Neural progenitor cell (in vitro differentiated cells): Measurements from ENCODE around the gene SPSB3. TPM values are rescaled to one million over a fixed set of nuclear protein-coding genes. Genes with fewer than 3 reads are reported as not detected.

Source experiments
- DNase-seq: peaks from one replicate; pipeline ENCODE4 v3.0.0-alpha.2; 2016; ENCODE audit warnings: low spot score
- H2AFZ ChIP-seq: fragments of 200-600 bp; sonication (generic); replicated peaks from 2 replicates; pipeline ENCODE4 v1.6.1; 2016; ENCODE audit warnings: antibody characterized with exemption
- H3F3A ChIP-seq: fragments of 200-600 bp; sonication (generic); 2 replicates; pipeline ENCODE4 v1.6.1; 2016; ENCODE audit warnings: antibody characterized with exemption, low read depth
- H3K27ac ChIP-seq: fragments of 200-600 bp; sonication (generic); 2 replicates; pipeline ENCODE4 v1.5.1; 2016; ENCODE audit warnings: mild to moderate bottlenecking
- H3K27me3 ChIP-seq: fragments of 200-600 bp; sonication (generic); 2 replicates; pipeline ENCODE4 v1.6.1; 2016; ENCODE audit warnings: mild to moderate bottlenecking, moderate library complexity
- H3K36me3 ChIP-seq: fragments of 200-600 bp; sonication (generic); 2 replicates; pipeline ENCODE4 v1.5.1; 2016
- H3K4me1 ChIP-seq: fragments of 200-600 bp; sonication (generic); 2 replicates; pipeline ENCODE4 v1.6.1; 2016; ENCODE audit warnings: mixed run types
- H3K4me2 ChIP-seq: fragments of 200-600 bp; sonication (generic); 2 replicates; pipeline ENCODE4 v1.6.1; 2016
- H3K4me3 ChIP-seq: fragments of 200-600 bp; sonication (generic); 2 replicates; pipeline ENCODE4 v1.5.1; 2016
- H3K79me2 ChIP-seq: fragments of 200-600 bp; sonication (generic); 2 replicates; pipeline ENCODE4 v1.6.1; 2016; ENCODE audit warnings: low read depth
- H3K9ac ChIP-seq: fragments of 200-600 bp; sonication (generic); 2 replicates; pipeline ENCODE4 v1.6.1; 2016
- H3K9me3 ChIP-seq: fragments of 200-600 bp; sonication (generic); 2 replicates; pipeline ENCODE4 v1.5.1; 2016; ENCODE audit warnings: low read depth
- H4K20me1 ChIP-seq: fragments of 200-600 bp; sonication (generic); 2 replicates; pipeline ENCODE4 v1.6.1; 2016; ENCODE audit warnings: low read depth
- H3K27ac Mint-ChIP-seq: 3 replicates; pipeline ENCODE4 v1.8.0; 2021; ENCODE audit warnings: mixed read lengths
- H3K27me3 Mint-ChIP-seq: 2 replicates; pipeline ENCODE4 v1.8.0; 2022; ENCODE audit warnings: low read depth, mild to moderate bottlenecking, inconsistent platforms, moderate library complexity, mixed read lengths; ENCODE audit not compliant: insufficient read depth
- H3K36me3 Mint-ChIP-seq: 3 replicates; pipeline ENCODE4 v1.8.0; 2021; ENCODE audit warnings: mixed read lengths
- H3K4me1 Mint-ChIP-seq: 3 replicates; pipeline ENCODE4 v1.8.0; 2021; ENCODE audit warnings: mixed read lengths
- H3K4me3 Mint-ChIP-seq: 3 replicates; pipeline ENCODE4 v1.8.0; 2021; ENCODE audit warnings: mild to moderate bottlenecking, moderate library complexity, mixed read lengths
- H3K9me3 Mint-ChIP-seq: 3 replicates; pipeline ENCODE4 v1.8.0; 2020; ENCODE audit warnings: mixed read lengths
- CTCF ChIP-seq: fragments of 200-600 bp; sonication (generic); IDR thresholded peaks from 2 replicates; pipeline ENCODE4 v1.5.1; 2017; ENCODE audit warnings: antibody characterized with exemption, mild to moderate bottlenecking
- EZH2 ChIP-seq: fragments of 200-600 bp; sonication (generic); IDR thresholded peaks from 2 replicates; pipeline ENCODE4 v1.6.1; 2017; ENCODE audit warnings: antibody characterized with exemption, mild to moderate bottlenecking, moderate library complexity
- EZH2phosphoT487 ChIP-seq: fragments of 200-600 bp; sonication (generic); IDR thresholded peaks from 2 replicates; pipeline ENCODE4 v1.6.1; 2017; ENCODE audit warnings: antibody characterized with exemption
- total RNA-seq: library from RNA; depleted of rRNA; stranded (reverse); fragments of >200 nt; gene quantifications from 2 replicates; pipeline ENCODE4 v1.2.3, GENCODE V29; 2015; ENCODE audit warnings: low replicate concordance

The SPSB3 gene
- total RNA-seq, 1 donor from 2014 or later: 18.7 TPM

GRCh38 chr16:1786242-1787055, 4.1 kb upstream of the SPSB3 start:
- Histone ChIP-seq H3K27ac (no peak overlapping the region), H4K20me1 (peaks cover 31% of the 10 kb centered on the region), H3F3A (peaks cover 6% of the 10 kb centered on the region), H3K9ac (no peak overlapping the region), H2AFZ (no peak overlapping the region), H3K4me1 (peaks cover 1% of the 10 kb centered on the region), H3K4me2 (no peak overlapping the region), H3K9me3 (no peaks in the 10 kb centered on the region), H3K79me2 (peaks cover 34% of the 10 kb centered on the region), H3K4me3 (no peak overlapping the region), H3K27me3 (no peaks in the 10 kb centered on the region), H3K36me3 (no peaks in the 10 kb centered on the region)
- Mint-ChIP-seq H3K9me3 (no peaks in the 10 kb centered on the region), H3K36me3 (peaks cover 4% of the 10 kb centered on the region), H3K27me3 (peaks cover 7% of the 10 kb centered on the region), H3K4me1 (peaks cover 11% of the 10 kb centered on the region), H3K27ac (no peak overlapping the region), H3K4me3 (no peak overlapping the region)
- DNase-seq: no peak
- TF ChIP-seq CTCF (no peak), EZH2phosphoT487 (no peak), EZH2 (no peak)

- DNase-seq: no peak
- H3K4me1 ChIP-seq: peaks cover 6% of the 10 kb centered on the region
- peaks cover 41% of the 10 kb centered on the region for H3K79me2 ChIP-seq
- no peaks in the 10 kb centered on the region for H3K27me3 ChIP-seq
- TF ChIP-seq EZH2phosphoT487: no peak
- TF ChIP-seq CTCF: no peak
- H3K4me3 Mint-ChIP-seq: peak overlapping the region; percentile 46
- H3K36me3 ChIP-seq: no peaks in the 10 kb centered on the region
- H3K9me3 ChIP-seq: no peaks in the 10 kb centered on the region
- no peak overlapping the region for H3K4me2 ChIP-seq
- peaks cover 12% of the 10 kb centered on the region for H3F3A ChIP-seq
- H3K9me3 Mint-ChIP-seq: no peaks in the 10 kb centered on the region
- H3K27ac ChIP-seq: no peak overlapping the region
- no peak overlapping the region for H3K9ac ChIP-seq
- H3K27ac Mint-ChIP-seq: no peak overlapping the region
- H2AFZ ChIP-seq: no peak overlapping the region
- no peak overlapping the region for H3K4me3 ChIP-seq
- H3K36me3 Mint-ChIP-seq: peaks cover 4% of the 10 kb centered on the region
- H3K4me1 Mint-ChIP-seq: peaks cover 15% of the 10 kb centered on the region
- H3K27me3 Mint-ChIP-seq: peaks cover 9% of the 10 kb centered on the region
- H4K20me1 ChIP-seq: peaks cover 37% of the 10 kb centered on the region
Observed at GRCh38 chr16:1785846-1786170, 3.4 kb upstream of the SPSB3 start.

- H3K4me3 ChIP-seq: no peak overlapping the region
- no peak overlapping the region for H3K4me2 ChIP-seq
- no peaks in the 10 kb centered on the region for H3K36me3 ChIP-seq
- no peak overlapping the region for H2AFZ ChIP-seq
- H3K9me3 Mint-ChIP-seq: no peaks in the 10 kb centered on the region
- peak overlapping the region; percentile 75 for H3K4me3 Mint-ChIP-seq
- H3F3A ChIP-seq: peaks cover 16% of the 10 kb centered on the region
- H3K9ac ChIP-seq: no peak overlapping the region
- peaks cover 43% of the 10 kb centered on the region for H3K79me2 ChIP-seq
- H3K27ac Mint-ChIP-seq: no peak overlapping the region
- peaks cover 39% of the 10 kb centered on the region for H4K20me1 ChIP-seq
- H3K27ac ChIP-seq: no peak overlapping the region
- no peak for DNase-seq
- H3K36me3 Mint-ChIP-seq: peaks cover 4% of the 10 kb centered on the region
- H3K27me3 Mint-ChIP-seq: peaks cover 9% of the 10 kb centered on the region
- H3K9me3 ChIP-seq: no peaks in the 10 kb centered on the region
- no peaks in the 10 kb centered on the region for H3K27me3 ChIP-seq
- peaks cover 15% of the 10 kb centered on the region for H3K4me1 Mint-ChIP-seq
- TF ChIP-seq CTCF (no peak), EZH2phosphoT487 (no peak), EZH2 (no peak)
- H3K4me1 ChIP-seq: peaks cover 6% of the 10 kb centered on the region
Observed at GRCh38 chr16:1784977-1785845, 2.8 kb upstream of the SPSB3 start.
